CD4-positive, alpha-beta memory T cell (primary cell): ENCODE data around the gene MYO18B. TPM values are rescaled to one million over a fixed set of nuclear protein-coding genes. Genes with fewer than 3 reads are reported as not detected.

ENCODE experiments used
- CTCF ChIA-PET: fragments of 350-600 bp; sonication (Branson Sonifier 250); formaldehyde crosslinking; loops from one replicate; lab custom pipeline; 2021; ENCODE audit warnings: inconsistent platforms; ENCODE audit not compliant: partially characterized antibody; lab: Charles Lee
- POLR2A ChIA-PET: fragments of 350-600 bp; sonication (Branson Sonifier 250); formaldehyde crosslinking; loops from one replicate; lab custom pipeline; 2021; ENCODE audit not compliant: partially characterized antibody; lab: Charles Lee
- DNase-seq, 5 donors: peaks; one replicate each; pipeline versions ENCODE4 v3.0.0 to v3.0.0-alpha.2; 2020 to 2022; ENCODE audit warnings: mixed read lengths in 1 of 5
- H3K27ac ChIP-seq: one replicate; pipeline ENCODE4 v1.7.0; 2013; ENCODE audit warnings: low read depth, low read length
- H3K27me3 ChIP-seq: 2 replicates; pipeline ENCODE4 v1.7.0; 2013; ENCODE audit warnings: mild to moderate bottlenecking, low read length, moderate library complexity; ENCODE audit not compliant: insufficient read depth
- H3K36me3 ChIP-seq: 2 replicates; pipeline ENCODE4 v1.7.0; 2013; ENCODE audit warnings: mild to moderate bottlenecking, low read length, moderate library complexity; ENCODE audit not compliant: insufficient read depth
- H3K4me1 ChIP-seq: 2 replicates; pipeline ENCODE4 v1.7.0; 2013; ENCODE audit warnings: mild to moderate bottlenecking, low read length, moderate library complexity; ENCODE audit not compliant: insufficient read depth
- H3K4me3 ChIP-seq, 2 donors: one replicate each; pipeline ENCODE4 v1.7.0; 2013; ENCODE audit warnings: low read length in 2 of 2, mild to moderate bottlenecking in 1 of 2
- H3K9me3 ChIP-seq, 2 donors: one replicate each; pipeline ENCODE4 v1.7.0; 2013; ENCODE audit warnings: low read length in 2 of 2, control low read depth in 1 of 2; ENCODE audit not compliant: control insufficient read depth in 1 of 2
- H3K27ac Mint-ChIP-seq, 7 donors: one replicate each; pipeline ENCODE4 v1.8.0; 2020 to 2021; ENCODE audit warnings: mixed read lengths in 7 of 7, mild to moderate bottlenecking in 6 of 7, inconsistent platforms in 3 of 7, moderate library complexity in 3 of 7
- H3K27me3 Mint-ChIP-seq, 2 donors: one replicate each; pipeline ENCODE4 v1.8.0; 2020 to 2021; ENCODE audit warnings: mixed read lengths in 2 of 2
- H3K36me3 Mint-ChIP-seq, 2 donors: one replicate each; pipeline ENCODE4 v1.8.0; 2020 to 2021; ENCODE audit warnings: mixed read lengths in 2 of 2, inconsistent platforms in 1 of 2, mild to moderate bottlenecking in 1 of 2
- H3K4me1 Mint-ChIP-seq, 4 donors: one replicate each; pipeline ENCODE4 v1.8.0; 2020 to 2021; ENCODE audit warnings: mixed read lengths in 4 of 4, mild to moderate bottlenecking in 1 of 4
- H3K4me3 Mint-ChIP-seq, 8 donors: one replicate each; pipeline ENCODE4 v1.8.0; 2020 to 2021; ENCODE audit warnings: mixed read lengths in 8 of 8, mild to moderate bottlenecking in 7 of 8, moderate library complexity in 6 of 8, inconsistent platforms in 3 of 8
- H3K9me3 Mint-ChIP-seq, 8 donors: one replicate each; pipeline ENCODE4 v1.8.0; 2020 to 2021; ENCODE audit warnings: mixed read lengths in 8 of 8, mild to moderate bottlenecking in 5 of 8, inconsistent platforms in 3 of 8, moderate library complexity in 1 of 8
- intact Hi-C: fragments of 100-400 bp; cut with micrococcal nuclease; formaldehyde crosslinking; loops from one replicate; pipeline ENCODE4 v1.15.1; 2023
- polyA plus RNA-seq, 2 donors: library from polyadenylated mRNA; unstranded; fragments of 300-500 nt; fragmentation: Illumina TruSeq; gene quantifications; one replicate each; pipeline ENCODE4 v1.2.3, GENCODE V29; 2021
- total RNA-seq, 2 experiments: library from RNA; stranded (reverse); gene quantifications; one replicate each; pipeline ENCODE4 v1.2.3, GENCODE V29; 2021

MYO18B gene
- total and polyA plus RNA-seq, 4 experiments from 2014 or later: 0.02 to 0.26 (median 0.19) TPM; not detected in 1

DNA sequence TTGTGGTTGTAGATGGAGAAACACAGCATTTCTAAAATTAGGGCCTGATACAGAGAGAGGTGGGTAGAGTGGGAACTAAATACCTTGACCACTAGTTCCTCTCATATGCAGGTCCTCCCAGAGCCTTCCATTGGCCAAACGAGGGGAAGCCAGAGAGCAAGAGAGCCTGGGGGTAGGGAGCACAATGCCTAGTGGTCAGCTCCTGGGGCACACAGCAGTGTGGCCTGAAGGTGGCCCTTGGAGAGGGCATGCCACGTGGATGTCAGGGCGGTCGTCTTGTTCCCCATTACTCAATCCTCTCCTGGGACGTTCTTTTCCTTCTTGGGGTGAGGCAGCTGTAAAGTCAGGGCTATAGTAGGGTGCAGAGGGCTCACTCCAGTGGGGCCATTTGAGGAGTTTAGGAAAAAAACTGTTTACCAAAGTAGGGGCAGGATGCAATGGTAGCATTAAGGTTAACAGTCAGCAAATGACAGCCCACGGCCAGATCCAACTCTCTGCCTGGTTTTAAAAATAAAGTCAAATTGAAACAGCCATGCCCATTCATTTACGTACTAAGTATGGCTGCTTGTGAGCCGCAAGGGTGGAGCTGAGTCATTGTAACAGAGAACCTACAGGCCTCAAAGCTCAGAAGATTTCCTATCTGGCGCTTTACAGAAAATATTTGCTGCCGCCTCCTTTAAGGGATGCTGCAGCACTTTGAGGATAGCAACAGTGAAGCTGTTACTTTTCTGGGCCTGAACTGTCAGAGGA lies 7.6 kb downstream of the MYO18B start:
- no peak for DNase-seq
- Mint-ChIP-seq H3K9me3 (no peaks in the 10 kb centered on the region), H3K4me3 (no peak overlapping the region), H3K36me3 (no peaks in the 10 kb centered on the region), H3K27ac (no peak overlapping the region), H3K4me1 (peaks cover 0 to 11% (median 1%) of the 10 kb centered on the region in 4 donors), H3K27me3 (peaks cover 2 to 6% of the 10 kb centered on the region in 2 donors)
- Histone ChIP-seq H3K9me3 (no peaks in the 10 kb centered on the region), H3K36me3 (no peaks in the 10 kb centered on the region), H3K27me3 (no peaks in the 10 kb centered on the region), H3K4me3 (no peak overlapping the region), H3K4me1 (no peaks in the 10 kb centered on the region), H3K27ac (no peak overlapping the region)
- ChIA-PET CTCF (no interaction called here), POLR2A (no interaction called here)
- intact Hi-C loops: no loop called here

DNA sequence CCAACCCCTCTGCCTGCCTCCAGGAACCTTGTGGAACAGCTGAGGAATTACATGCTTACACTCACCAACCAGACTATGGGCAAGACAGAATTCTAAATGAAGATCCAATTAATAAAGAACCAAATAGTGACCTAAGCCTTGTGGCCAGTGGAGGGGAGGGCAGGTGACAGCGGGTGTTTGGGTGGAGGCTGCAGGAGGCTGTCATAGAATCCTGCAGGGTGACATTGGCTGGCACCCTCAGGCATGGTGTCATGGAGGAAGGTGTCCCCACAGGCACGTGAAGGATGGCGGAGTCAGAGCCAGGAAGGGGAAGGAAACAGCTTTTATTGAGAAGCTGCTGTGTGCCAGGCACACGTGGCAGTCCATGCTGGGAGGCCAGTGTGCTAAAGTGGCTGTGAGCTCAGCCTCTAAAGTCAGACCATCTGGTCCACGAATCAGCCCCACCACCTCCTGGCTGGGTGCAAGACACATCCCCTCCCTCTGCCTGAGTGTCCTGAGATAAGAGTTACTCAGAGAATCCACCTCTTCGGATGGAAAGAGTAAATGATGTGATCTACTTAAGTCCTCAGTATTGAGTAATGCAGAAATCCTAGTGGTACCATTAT lies 8.7 kb downstream of the MYO18B start:
- no peaks in the 10 kb centered on the region for H3K36me3 Mint-ChIP-seq
- no peak overlapping the region for H3K27ac Mint-ChIP-seq
- Histone ChIP-seq H3K4me1 (no peaks in the 10 kb centered on the region), H3K27ac (no peak overlapping the region), H3K36me3 (no peaks in the 10 kb centered on the region), H3K9me3 (no peaks in the 10 kb centered on the region), H3K27me3 (no peaks in the 10 kb centered on the region), H3K4me3 (no peak overlapping the region)
- ChIA-PET POLR2A (no interaction called here), CTCF (no interaction called here)
- no peak overlapping the region for H3K4me3 Mint-ChIP-seq
- intact Hi-C loops: no loop called here
- peaks cover 0 to 3% of the 10 kb centered on the region in 2 donors for H3K27me3 Mint-ChIP-seq
- H3K9me3 Mint-ChIP-seq: no peaks in the 10 kb centered on the region
- peaks cover 0 to 11% (median 1%) of the 10 kb centered on the region in 4 donors for H3K4me1 Mint-ChIP-seq
- DNase-seq: no peak

DNA sequence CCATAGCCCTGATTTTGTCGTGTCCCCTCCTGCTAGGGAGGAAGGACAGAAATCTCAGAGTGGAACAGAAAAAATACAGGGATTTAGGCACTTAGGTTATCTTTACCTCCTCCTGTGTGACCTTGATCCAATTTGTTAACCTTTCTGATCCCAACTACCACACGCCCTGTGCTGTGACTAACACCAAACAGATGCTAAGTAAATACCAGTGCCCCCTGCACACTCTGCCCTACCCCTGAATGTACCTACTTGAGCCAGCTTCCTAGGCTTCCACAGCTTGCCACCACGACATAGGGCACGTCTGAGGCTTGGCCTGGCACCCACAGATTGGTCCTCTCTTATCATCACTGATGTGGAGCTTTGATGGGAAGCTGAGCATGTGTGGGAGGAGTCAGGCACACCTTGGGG lies 9.2 kb downstream of the MYO18B start:
- Mint-ChIP-seq H3K36me3 (no peaks in the 10 kb centered on the region), H3K4me3 (no peak overlapping the region), H3K27me3 (peaks cover 0 to 3% of the 10 kb centered on the region in 2 donors), H3K4me1 (peaks cover 0 to 11% (median 1%) of the 10 kb centered on the region in 4 donors), H3K27ac (no peak overlapping the region), H3K9me3 (no peaks in the 10 kb centered on the region)
- intact Hi-C loops: no loop called here
- CTCF ChIA-PET: no interaction called here
- H3K27ac ChIP-seq: no peak overlapping the region
- no peaks in the 10 kb centered on the region for H3K4me1 ChIP-seq
- POLR2A ChIA-PET: no interaction called here
- H3K9me3 ChIP-seq: no peaks in the 10 kb centered on the region
- no peaks in the 10 kb centered on the region for H3K36me3 ChIP-seq
- H3K4me3 ChIP-seq: no peak overlapping the region
- no peaks in the 10 kb centered on the region for H3K27me3 ChIP-seq
- DNase-seq: no peak

DNA sequence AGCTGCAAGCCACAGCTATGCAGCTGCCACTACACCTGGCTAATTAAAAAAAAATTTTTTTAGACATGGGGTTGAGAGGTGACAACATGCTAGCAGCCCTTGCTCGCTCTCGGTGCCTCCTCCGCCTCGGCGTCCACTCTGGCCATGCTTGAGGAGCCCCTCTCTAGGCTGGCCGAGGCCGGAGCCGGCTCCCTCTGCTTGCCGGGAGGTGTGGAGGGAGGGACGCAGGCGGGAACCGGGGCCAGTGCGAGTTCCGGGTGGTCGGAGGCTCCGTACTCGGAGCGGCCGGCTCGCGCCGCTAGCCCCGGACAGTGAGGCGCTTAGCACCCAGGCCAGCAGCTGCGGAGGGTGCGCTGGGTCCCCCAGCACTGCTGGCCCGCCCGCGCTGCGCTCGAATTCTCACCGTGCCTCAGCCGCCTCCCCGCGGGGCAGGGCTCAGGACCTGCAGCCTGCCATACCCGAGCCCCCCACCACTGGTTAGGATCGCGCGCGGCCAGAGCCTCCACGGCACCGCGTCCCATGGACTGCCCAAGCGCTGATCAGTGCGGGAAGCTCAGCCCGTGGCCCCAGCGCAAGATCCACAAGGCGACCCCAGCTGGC lies 10.7 kb downstream of the MYO18B start:
- Mint-ChIP-seq H3K9me3 (no peaks in the 10 kb centered on the region), H3K36me3 (no peaks in the 10 kb centered on the region), H3K4me3 (no peak overlapping the region), H3K27me3 (no peaks in the 10 kb centered on the region), H3K27ac (no peak overlapping the region), H3K4me1 (peaks cover 0 to 11% (median 1%) of the 10 kb centered on the region in 4 donors)
- Histone ChIP-seq H3K27ac (no peak overlapping the region), H3K9me3 (no peaks in the 10 kb centered on the region), H3K4me1 (no peaks in the 10 kb centered on the region), H3K4me3 (no peak overlapping the region), H3K36me3 (no peaks in the 10 kb centered on the region), H3K27me3 (no peaks in the 10 kb centered on the region)
- no peak for DNase-seq
- CTCF ChIA-PET: no interaction called here
- intact Hi-C loops: no loop called here
- POLR2A ChIA-PET: no interaction called here

DNA sequence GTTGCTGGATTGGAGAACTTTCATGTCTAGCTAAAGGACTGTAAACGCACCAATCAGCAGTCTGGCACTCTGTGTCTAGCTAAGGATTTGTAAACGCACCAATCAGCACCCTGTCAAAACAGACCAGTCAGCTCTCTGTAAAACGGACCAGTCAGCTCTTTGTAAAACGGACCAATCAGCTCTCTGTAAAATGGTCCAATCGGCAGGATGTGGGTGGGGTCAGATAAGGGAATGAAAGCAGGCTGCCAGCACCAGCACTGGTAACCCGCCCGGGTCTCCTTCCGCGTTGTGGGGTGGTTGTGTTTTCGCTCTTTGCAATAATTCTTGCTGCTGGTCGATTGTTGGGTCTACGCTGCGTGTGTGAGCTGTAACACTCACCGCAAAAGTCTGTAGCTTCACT lies 11.3 kb downstream of the MYO18B start:
- Histone ChIP-seq H3K27ac (no peak overlapping the region), H3K9me3 (no peaks in the 10 kb centered on the region), H3K4me3 (no peak overlapping the region), H3K4me1 (no peaks in the 10 kb centered on the region), H3K27me3 (no peaks in the 10 kb centered on the region), H3K36me3 (no peaks in the 10 kb centered on the region)
- POLR2A ChIA-PET: no interaction called here
- H3K9me3 Mint-ChIP-seq: no peaks in the 10 kb centered on the region
- no peak overlapping the region for H3K4me3 Mint-ChIP-seq
- CTCF ChIA-PET: no interaction called here
- intact Hi-C loops: no loop called here
- no peak overlapping the region for H3K27ac Mint-ChIP-seq
- no peaks in the 10 kb centered on the region for H3K27me3 Mint-ChIP-seq
- H3K36me3 Mint-ChIP-seq: no peaks in the 10 kb centered on the region
- no peak for DNase-seq
- H3K4me1 Mint-ChIP-seq: peaks cover 0 to 11% (median 1%) of the 10 kb centered on the region in 4 donors

DNA sequence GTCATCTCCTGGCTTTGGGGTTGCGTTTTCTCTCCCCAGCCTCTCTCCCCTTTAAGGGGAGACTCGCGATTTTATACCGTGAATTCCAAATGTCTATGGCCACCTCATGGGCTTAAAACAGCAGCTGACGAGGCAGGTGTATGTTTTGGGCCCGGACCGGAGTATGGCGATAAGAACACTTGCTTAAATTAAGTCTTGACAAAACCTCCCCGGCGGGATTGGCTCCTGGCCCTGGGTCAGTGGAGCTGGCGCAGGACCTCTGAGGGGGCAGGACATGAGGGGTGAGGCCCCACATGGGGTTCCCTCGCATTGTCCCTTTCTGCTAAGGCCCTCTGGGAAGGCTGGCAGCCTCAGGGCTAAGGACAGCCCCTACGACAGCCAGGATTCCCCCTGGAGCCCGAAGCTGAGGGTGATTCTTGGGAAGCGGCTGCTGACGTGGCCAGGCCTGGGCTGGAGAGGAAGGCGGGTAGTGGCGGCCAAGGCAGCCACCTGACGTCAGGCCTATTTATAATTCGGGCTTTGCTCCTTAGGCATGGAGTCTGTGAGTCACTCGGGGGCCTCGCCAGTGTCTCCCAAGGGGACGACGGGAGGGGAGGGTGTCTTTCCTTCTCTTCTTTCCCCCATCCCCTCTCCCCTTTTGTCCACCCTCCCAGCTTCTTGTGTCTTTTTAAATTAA lies 12.7 kb downstream of the MYO18B start:
- no peak for DNase-seq
- no peaks in the 10 kb centered on the region for H3K36me3 Mint-ChIP-seq
- peaks cover 0 to 4% (median 1%) of the 10 kb centered on the region in 4 donors for H3K4me1 Mint-ChIP-seq
- no peak overlapping the region for H3K27ac Mint-ChIP-seq
- no peaks in the 10 kb centered on the region for H3K27me3 ChIP-seq
- POLR2A ChIA-PET: no interaction called here
- H3K9me3 Mint-ChIP-seq: no peaks in the 10 kb centered on the region
- no peak overlapping the region for H3K4me3 ChIP-seq
- CTCF ChIA-PET: no interaction called here
- H3K4me3 Mint-ChIP-seq: no peak overlapping the region
- no peaks in the 10 kb centered on the region for H3K4me1 ChIP-seq
- intact Hi-C loops: no loop called here
- peaks cover 1 to 3% of the 10 kb centered on the region in 2 donors for H3K27me3 Mint-ChIP-seq
- H3K27ac ChIP-seq: no peak overlapping the region
- no peaks in the 10 kb centered on the region for H3K9me3 ChIP-seq
- H3K36me3 ChIP-seq: no peaks in the 10 kb centered on the region

DNA sequence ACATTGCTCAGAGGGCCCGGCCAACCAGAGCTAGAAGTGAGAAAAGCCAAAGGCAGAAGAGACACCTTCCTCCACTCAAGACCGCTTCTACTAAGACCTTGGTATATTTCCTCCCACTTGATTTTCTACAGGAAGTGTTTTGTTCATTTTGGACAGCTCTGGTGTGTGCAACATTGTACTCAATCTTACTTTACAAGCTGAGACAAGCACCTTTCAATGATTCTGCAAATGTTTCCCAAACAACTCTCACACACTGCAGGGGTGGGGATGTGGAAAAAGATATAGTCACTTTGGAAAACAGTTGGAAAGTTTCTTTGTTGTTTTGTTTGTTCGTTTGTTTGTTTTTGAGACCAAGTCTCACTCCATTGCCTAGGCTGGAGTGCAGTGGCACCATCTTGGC lies 15.7 kb downstream of the MYO18B start:
- ChIA-PET POLR2A (no interaction called here), CTCF (no interaction called here)
- Mint-ChIP-seq H3K4me3 (no peak overlapping the region), H3K36me3 (no peaks in the 10 kb centered on the region), H3K27me3 (peaks cover 3 to 5% of the 10 kb centered on the region in 2 donors), H3K9me3 (no peaks in the 10 kb centered on the region), H3K4me1 (no peaks in the 10 kb centered on the region), H3K27ac (no peak overlapping the region)
- no peaks in the 10 kb centered on the region for H3K4me1 ChIP-seq
- no peaks in the 10 kb centered on the region for H3K27me3 ChIP-seq
- no peak overlapping the region for H3K4me3 ChIP-seq
- no peak for DNase-seq
- no peaks in the 10 kb centered on the region for H3K9me3 ChIP-seq
- no peaks in the 10 kb centered on the region for H3K36me3 ChIP-seq
- intact Hi-C loops: no loop called here
- H3K27ac ChIP-seq: no peak overlapping the region
